GM12891 (cell line): ENCODE measurements around the gene RIMBP2.

ENCODE experiments used
- POLR2A ChIP-seq: IDR thresholded peaks from 2 replicates; pipeline ENCODE4 v1.6.1; 2011; ENCODE audit warnings: low read depth, low read length, control low read depth
- POLR2AphosphoS5 ChIP-seq: IDR thresholded peaks from 2 replicates; pipeline ENCODE4 v1.6.1; 2011; ENCODE audit warnings: low read depth, low read length, control low read depth
- POU2F2 ChIP-seq: IDR thresholded peaks from 2 replicates; pipeline ENCODE4 v1.6.1; 2011; ENCODE audit warnings: low read depth, mild to moderate bottlenecking, control low read depth, low read length, moderate library complexity
- SPI1 ChIP-seq: IDR thresholded peaks from 2 replicates; pipeline ENCODE4 v1.6.1; 2011; ENCODE audit warnings: low read depth, low read length, control low read depth
- TAF1 ChIP-seq: IDR thresholded peaks from 2 replicates; pipeline ENCODE4 v1.6.1; 2011; ENCODE audit warnings: low read depth, low read length, control low read depth

DNA sequence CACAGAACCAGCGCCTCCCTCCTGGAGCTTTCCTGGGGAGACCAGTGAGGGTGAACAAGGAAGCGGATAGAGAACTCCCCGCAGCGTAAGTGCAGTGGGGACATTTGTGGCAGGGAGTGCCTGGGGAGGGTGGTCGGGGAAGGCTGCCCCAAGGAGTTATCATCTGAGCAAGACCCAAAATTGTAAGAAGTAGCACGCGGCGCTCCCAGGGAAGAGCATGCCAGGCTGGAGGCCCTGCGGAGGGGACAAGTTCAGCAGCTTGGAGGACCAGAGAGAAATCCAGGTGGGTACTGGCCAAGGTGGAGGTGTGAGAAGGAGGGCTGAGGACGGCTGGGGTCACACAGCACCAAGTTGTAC is 46.2 kb upstream of the RIMBP2 start:
- no peak for TF ChIP-seq POLR2A
- no peak for TF ChIP-seq POLR2AphosphoS5
- TF ChIP-seq SPI1, result no peak
- no peak for TF ChIP-seq TAF1
- TF ChIP-seq POU2F2, result no peak
